ENCODE measurements around the gene BANP.
"Not testable (repeated sequence)": the region's sequence is repeated elsewhere in the genome, so short reads cannot be mapped to it uniquely, and the experiment has no call there.

BANP gene

DNA sequence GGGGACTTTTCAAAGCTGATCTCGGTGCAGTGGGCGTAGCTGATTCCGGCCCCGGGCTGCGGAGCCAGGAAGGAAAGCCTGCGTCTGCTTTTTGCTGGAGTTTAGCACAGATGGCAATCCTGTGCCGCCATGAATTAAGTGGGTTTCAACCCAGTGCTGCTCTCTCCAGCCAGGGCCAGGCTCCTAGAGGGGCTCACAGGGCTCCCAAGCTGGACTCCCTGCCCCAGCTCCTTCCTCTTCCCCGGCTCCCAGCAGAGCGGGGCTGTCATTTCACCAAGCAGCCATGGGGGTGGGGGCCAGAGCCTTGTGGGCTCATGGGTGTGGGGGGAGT, 140.7 kb downstream of the BANP start:
- DNase-seq: not testable (repeated sequence)

- DNase-seq: not testable (repeated sequence)
Measured at GRCh38 chr16:88092791-88093555, 141.7 kb downstream of the BANP start.

DNA sequence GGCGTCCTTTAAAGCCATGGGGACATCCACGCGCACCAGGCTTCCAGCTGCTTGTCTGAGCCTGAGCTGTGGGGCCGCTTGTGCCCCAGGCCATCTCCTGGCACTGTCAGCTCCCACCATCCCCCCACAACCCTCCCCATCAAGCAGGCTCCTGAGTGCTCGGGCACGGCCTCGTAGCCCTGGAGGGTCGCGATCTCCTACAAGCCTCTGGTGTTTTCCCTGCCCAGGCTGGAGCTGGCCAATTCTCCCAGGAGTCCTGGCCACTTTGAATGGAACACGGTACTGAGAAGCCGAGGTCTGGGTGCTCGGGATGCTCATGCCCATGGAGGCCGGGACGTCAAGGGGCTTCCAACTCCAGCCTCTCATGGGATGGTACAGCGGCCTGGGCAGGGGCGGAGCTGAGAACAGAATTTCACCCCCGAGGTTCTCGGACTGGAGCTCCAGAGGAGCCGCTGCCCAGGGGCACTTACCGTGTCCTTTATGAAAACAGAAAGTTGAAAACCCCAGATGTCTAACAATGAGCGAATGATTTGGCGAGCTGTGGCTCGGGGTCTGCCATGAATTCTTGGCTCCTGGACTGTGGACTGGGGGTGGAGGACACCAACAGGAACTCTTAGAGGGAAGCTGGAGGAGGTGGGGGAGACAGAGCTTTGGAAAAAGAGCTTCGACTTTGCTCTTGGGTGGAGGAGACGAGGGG, 142.5 kb downstream of the BANP start:
- not testable (repeated sequence) for DNase-seq

DNA sequence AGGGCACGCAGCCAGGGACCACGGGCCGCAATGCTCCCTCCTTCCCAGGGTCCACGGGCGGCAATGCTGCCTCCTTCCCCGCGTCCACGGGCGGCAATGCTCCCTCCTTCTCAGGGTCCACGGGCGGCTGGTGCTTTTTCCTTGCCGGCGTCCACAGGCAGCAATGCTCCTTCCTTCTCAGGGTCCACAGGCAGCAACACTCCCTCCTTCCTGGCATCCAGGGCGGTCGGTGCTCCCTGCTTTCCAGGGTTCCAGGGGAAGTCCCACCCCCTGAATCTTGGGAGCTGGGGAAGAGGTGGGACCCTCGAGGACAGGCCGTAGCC, 143.0 kb downstream of the BANP start:
- not testable (repeated sequence) for DNase-seq

DNA sequence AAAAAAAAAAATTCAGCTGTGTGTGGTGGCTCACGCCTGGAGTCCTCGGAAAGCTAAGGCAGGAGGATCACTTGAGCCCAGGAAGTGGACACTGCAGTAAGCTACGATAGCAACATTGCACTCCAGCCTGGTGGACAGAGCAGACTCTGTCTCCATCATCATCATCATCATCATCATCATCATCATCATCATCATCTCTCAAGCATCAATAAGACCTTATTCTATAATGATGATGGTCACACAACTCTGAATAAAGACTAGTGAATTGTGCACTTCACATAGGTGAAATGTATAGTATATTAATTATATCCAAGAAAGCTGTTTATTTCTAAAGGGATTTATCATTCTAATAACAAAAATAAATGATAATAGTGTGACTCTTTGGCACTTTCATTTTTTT, 143.7 kb downstream of the BANP start:
- not testable (repeated sequence) for DNase-seq

- not testable (repeated sequence) for DNase-seq
Measured at GRCh38 chr16:88096659-88097058, 145.4 kb downstream of the BANP start.

GRCh38 chr16:88098731-88099562, 147.7 kb downstream of the BANP start:
- DNase-seq: peak; percentile 85

- DNase-seq: no peak
Measured at GRCh38 chr16:88099563-88099890, 148.3 kb downstream of the BANP start.

GRCh38 chr16:88099956-88100355, 148.7 kb downstream of the BANP start:
- not testable (repeated sequence) for DNase-seq

- not testable (repeated sequence) for DNase-seq
Measured at GRCh38 chr16:88100801-88101622, 149.8 kb downstream of the BANP start.

DNA sequence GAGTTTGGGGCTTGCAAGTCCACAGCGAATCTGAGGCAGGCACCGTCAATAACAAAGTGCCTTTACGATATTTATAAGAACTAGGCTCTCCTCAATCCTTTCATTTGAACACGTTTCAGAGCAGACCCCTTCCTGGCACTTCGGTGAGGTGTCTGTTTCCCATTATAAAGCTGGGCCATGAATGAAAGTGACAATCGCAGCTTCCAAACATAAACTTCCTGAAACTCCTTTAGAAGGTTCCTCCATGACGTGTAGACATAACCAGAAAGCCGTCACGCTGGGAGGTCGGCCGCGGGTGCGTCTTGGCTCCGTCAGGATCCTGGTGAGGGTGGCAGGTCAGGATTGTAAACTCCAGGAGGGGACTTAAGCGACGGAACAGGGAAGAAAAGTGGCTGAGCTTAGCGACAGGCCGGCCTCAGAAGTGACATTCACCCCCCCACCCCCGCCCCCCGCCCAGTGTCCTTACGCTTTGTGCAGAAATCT, 150.4 kb downstream of the BANP start:
- not testable (repeated sequence) for DNase-seq

- no peak for DNase-seq
Measured at GRCh38 chr16:88102597-88102996, 151.4 kb downstream of the BANP start.

GRCh38 chr16:88103011-88103410, 151.8 kb downstream of the BANP start:
- DNase-seq: no peak

GRCh38 chr16:88103581-88104188, 152.5 kb downstream of the BANP start:
- no peak for DNase-seq

- not testable (repeated sequence) for DNase-seq
Measured at GRCh38 chr16:88104363-88104762, 153.1 kb downstream of the BANP start.

DNA sequence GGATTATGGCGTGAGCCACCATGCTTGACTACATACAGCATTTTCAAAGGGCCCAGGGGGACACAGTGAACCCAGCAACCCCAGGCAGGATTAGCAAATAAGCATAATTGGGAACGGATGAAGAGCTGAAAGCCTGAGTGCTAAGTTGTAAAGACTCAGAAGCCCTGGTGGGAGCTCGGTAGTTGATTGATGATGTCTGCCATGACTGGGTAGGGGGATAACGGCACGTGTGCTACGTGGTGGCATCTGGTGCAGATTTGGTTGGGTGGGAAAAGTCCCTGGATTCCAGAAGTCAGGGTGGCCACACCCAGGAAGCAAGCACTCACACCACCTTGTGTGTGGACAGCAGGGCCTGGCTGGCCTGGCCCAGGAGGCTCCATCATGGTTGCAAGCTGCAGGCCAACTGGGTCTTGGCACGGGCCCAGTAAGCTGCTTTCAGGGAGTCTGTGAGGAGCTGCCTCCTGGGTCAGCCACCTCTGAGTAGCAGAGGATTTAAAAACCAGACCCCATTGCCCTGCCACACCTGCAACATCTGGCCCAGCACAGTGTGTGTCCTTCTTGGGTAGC, 154.4 kb downstream of the BANP start:
- DNase-seq: not testable (repeated sequence)

DNA sequence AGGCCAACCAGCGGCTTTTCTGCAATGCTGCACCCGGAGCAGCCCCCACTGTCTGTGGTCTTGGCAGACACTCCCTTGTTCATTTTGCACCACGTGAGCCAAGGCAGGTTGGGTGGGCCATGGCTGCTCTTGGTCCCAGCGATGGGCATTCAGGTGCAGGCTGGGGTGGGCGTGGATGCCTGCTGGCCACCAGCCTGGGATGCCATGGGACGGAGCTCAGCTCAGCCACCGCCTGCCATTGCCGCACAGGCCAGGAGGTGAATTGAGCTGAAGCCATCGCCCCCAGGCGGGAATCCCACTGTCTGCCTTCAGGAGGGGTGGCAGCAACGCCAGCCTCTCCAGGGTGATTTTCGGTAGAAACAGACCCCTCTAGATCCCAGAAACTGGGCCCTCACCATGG, 155.3 kb downstream of the BANP start:
- not testable (repeated sequence) for DNase-seq

- no peak for DNase-seq
Measured at GRCh38 chr16:88108762-88109161, 157.5 kb downstream of the BANP start.

- not testable (repeated sequence) for DNase-seq
Measured at GRCh38 chr16:88109726-88110621, 158.7 kb downstream of the BANP start.

DNA sequence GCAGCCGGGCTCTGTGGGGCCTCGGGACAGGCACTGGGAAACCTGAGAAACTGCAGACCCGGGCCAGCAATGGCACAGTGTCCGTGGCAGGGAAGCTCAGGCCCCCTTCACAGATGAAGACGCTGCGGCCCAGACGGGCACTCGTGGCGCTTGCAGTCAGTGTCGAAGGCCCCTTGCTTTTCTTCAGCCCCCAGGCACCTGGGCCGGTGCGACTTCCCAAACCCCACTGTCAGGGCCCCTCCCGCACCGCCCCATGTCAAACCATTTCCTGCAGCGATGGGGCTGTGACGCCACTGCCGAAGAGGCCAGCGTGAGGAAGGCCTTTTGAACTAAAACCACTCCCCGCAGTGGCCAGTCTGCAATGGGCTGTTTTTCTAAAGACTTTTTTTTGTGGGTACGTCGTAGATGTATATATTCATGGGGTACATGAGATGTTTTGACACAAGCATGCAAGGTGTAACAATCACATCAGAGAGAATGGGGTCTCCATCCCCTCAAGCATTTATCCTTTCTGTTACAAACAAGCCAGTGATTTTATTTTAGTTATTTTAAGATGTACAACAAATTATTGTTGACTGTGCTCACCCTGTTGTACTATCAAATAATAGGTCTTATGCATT, 159.8 kb downstream of the BANP start:
- not testable (repeated sequence) for DNase-seq

Data from HCEC 1CT (cell line).